GM12864 (cell line): ENCODE measurements around the gene CEACAM5.
"Not testable (repeated sequence)": the region's sequence is repeated elsewhere in the genome, so short reads cannot be mapped to it uniquely, and the experiment has no call there.

ENCODE experiments used
- DNase-seq: peaks from one replicate; pipeline ENCODE4 v3.0.0-alpha.2; 2011; ENCODE audit warnings: low read depth
- H3K4me3 ChIP-seq: 2 replicates; pipeline ENCODE4 v1.5.1; 2011; ENCODE audit warnings: mild to moderate bottlenecking, low read depth, low read length, control low read depth
- CTCF ChIP-seq: IDR thresholded peaks from 2 replicates; pipeline ENCODE4 v1.5.1; 2011; ENCODE audit warnings: low read depth, mild to moderate bottlenecking, moderate library complexity, low read length, control low read depth, inconsistent platforms; ENCODE audit errors: missing control alignments

The CEACAM5 gene

GRCh38 chr19:41706741-41707501 is 1.5 kb upstream of the CEACAM5 start:
- no peak for DNase-seq
- peak; percentile 91 for TF ChIP-seq CTCF
- no peak overlapping the region for H3K4me3 ChIP-seq

GRCh38 chr19:41707502-41707812 is 969 bp upstream of the CEACAM5 start:
- no peak overlapping the region for H3K4me3 ChIP-seq
- TF ChIP-seq CTCF: no peak
- DNase-seq: no peak

GRCh38 chr19:41707871-41708371 is 505 bp upstream of the CEACAM5 start:
- no peak for DNase-seq
- TF ChIP-seq CTCF: no peak
- no peak overlapping the region for H3K4me3 ChIP-seq

- not testable (repeated sequence) for H3K4me3 ChIP-seq, DNase-seq
These were observed 1.1 kb downstream of the CEACAM5 start for GRCh38 chr19:41709516-41709915.

GRCh38 chr19:41709951-41710645 is 1.7 kb downstream of the CEACAM5 start:
- no peak for DNase-seq
- TF ChIP-seq CTCF: no peak
- H3K4me3 ChIP-seq: no peak overlapping the region

GRCh38 chr19:41711376-41712261 is 3.2 kb downstream of the CEACAM5 start:
- no peak for TF ChIP-seq CTCF
- no peak overlapping the region for H3K4me3 ChIP-seq
- no peak for DNase-seq

- DNase-seq: no peak
- H3K4me3 ChIP-seq: no peak overlapping the region
- TF ChIP-seq CTCF: no peak
These were observed 6.2 kb downstream of the CEACAM5 start for GRCh38 chr19:41714598-41714997.
